NCI-H2171 treated with DMSO at 0.1 percent for 48 hours (cell line): ENCODE measurements around the gene HTR1E.
"Not testable (repeated sequence)": the region's sequence is repeated elsewhere in the genome, so short reads cannot be mapped to it uniquely, and the experiment has no call there.

Source experiments
- DNase-seq: peaks from one replicate; lab custom pipeline; 2025; lab: John Stamatoyannopoulos, UW

HTR1E gene

DNA sequence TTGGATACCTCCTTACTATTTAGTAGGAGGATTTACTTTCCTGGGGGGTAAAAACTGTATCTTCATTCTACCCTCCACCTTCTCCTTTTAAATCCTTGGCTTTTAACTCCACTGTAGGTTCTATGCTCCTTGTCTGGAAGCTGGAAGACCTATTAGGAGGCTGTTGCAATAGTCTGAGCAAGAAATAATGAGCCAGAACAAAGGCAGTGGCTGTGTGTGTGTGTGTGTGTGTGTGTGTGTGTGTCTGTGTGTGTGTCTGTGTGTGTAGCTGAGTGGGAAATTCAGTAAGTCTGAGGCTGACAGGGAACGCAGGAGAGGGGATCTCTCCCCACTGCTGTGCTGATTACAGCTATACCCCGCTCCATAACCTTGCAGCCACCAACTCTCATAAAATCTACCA lies 35.8 kb downstream of the HTR1E start:
- DNase-seq = no peak

DNA sequence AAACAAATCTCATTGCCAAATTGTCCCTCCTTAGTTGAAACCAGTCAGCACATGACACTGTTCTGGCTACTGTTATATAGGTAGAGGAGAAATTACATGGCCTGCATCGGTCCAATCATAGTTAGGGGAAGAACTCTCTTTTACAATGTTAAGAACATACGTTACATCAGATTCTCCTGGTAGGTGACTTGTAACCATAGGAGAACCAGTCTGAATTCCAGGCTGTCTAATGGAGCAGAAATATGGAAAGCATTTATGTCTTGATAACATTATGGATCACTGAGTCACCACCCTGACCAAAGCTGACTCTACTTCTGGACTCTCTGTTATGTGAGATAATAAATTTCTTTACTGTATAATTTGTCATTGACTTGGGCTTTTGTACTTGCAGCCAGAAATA lies 40.9 kb downstream of the HTR1E start:
- no peak for DNase-seq

DNA sequence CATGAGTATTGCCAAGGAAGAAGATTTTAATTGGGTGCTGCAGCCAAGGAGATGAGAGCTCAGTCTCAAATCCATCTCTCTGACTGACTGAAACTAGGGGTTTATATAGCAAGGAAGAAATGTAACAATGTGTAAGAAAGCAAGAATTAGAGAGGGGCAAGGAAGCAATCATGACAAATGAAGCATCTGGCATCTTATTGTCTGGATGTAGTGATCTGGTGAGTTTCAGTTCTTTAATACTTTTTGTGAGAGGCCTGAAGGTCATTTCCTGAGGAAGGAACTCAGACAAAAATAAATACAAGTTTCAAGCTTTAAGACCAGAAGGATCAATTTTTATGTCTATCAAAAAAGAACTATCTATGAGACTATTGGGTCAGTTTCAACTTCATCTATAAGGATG lies 64.2 kb downstream of the HTR1E start:
- DNase-seq = no peak

DNA sequence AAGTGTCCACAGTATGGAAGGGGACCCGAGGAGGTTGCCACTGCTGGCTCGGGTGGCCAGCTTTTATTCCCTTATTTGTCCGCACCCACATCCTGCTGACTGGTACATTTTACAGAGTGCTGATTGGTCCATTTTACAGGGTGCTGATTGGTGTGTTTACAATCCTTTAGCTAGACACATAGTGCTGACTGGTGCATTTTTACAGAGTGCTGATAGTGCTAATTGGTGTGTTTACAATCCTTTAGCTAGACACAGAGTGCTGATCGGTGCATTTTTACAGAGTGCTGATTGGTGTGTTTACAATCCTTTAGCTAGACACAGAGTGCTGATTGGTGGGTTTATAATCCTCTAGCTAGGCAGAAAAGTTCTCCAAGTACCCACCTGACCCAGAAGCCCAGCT lies 65.1 kb downstream of the HTR1E start:
- not testable (repeated sequence) for DNase-seq

DNA sequence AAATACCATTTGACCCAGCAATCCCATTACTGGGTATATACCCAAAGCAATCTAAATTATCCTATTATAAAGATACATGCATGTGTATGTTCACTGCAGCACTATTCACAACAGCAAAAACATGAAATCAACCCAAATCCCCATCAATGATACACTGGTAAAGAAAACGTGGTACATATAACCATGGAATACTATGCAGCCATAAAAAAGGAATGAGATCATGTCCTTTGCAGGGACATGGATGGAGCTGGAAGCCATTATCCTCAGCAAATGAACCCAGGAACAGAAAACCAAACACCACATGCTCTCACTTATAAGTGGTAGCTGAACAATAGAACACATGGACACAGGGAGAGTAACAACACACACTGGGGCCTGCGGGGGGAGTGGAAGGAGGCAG lies 69.2 kb downstream of the HTR1E start:
- DNase-seq = not testable (repeated sequence)

DNA sequence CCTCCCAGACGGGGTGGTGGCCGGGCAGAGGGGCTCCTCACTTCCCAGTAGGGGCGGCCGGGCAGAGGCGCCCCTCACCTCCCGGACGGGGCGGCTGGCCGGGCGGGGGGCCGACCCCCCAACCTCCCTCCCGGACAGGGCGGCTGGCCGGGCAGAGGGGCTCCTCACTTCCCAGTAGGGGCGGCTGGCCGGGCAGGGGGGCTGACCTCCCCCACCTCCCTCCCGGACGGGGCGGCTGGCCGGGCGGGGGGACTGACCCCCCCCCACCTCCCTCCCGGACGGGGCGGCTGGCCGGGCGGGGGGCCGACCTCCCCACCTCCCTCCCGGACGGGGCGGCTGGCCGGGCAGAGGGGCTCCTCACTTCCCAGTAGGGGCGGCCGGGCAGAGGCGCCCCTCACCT lies 72.3 kb downstream of the HTR1E start:
- not testable (repeated sequence) for DNase-seq

DNA sequence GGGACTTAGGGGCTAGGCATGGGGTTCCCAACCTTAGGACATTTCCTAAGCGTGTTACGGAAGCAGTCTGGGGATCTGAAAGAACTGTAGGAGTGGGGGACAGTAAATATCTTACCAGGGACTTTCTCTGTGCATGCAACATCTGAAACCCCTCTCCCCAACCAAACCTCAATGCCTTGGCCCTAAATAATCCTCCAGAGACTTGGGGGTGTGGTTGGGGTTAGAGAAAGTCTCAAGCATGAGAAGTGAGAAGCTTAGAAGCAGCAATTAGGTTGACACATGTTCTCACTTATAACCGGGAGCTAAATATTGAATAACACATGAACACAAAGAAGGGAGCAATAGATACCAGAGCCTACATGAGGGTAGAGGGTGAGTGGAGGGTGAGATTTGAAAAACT lies 74.7 kb downstream of the HTR1E start:
- no peak for DNase-seq

DNA sequence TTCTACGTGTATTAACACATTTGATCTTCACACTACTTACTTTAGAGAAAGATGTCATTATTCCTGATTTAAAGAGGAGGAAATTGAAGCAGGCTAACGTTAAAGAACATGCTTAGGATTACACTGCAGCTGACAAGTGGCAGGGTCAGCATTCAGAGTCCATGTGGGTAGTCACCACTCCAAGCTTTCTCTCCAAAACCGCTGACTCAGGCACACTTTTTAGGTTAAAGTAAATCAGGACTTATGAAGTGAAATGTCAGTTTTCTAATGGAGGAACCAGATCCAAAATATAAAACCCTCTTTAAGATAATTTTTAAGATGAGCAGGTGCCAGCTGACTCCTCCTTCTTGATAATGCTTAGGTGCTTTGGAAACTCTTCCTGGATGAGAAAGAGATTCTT lies 75.4 kb downstream of the HTR1E start:
- DNase-seq = no peak

DNA sequence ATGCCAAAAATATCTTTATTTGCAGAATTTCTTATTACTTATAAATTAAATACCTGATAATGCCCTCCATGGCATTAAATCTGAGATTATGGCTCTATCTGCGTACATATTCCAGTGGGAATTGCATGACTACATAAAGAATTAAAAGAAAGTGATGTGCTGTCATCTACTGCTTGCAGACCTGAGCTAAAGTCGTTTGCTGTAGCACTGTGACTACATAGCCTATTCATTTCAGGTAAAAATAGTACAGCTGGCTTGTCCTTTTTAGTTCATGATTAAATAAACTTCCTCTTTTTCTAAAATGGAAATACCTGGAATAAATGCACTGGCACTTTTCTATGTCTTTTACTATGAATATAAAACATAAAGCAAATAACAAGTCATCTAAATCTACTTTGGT lies 79.4 kb downstream of the HTR1E start:
- DNase-seq = no peak

DNA sequence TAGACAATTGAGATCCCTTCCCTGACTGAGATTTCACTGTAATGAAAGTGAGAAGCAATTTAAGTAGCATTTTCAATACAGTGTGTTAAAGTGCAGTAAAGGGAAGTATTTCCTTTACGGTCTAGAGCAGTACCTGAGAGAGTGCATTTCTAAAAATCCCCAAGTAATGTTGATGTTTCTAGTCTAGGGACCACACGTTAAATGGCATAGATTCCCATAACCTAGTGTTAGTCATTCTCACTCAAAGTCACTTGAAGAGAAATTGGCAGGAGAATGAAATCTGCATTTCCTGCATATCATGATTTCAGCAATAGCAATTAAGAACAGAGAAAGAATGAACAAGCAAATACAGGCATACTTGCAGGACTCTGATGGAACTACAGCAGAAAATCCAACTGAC lies 89.7 kb downstream of the HTR1E start:
- no peak for DNase-seq

DNA sequence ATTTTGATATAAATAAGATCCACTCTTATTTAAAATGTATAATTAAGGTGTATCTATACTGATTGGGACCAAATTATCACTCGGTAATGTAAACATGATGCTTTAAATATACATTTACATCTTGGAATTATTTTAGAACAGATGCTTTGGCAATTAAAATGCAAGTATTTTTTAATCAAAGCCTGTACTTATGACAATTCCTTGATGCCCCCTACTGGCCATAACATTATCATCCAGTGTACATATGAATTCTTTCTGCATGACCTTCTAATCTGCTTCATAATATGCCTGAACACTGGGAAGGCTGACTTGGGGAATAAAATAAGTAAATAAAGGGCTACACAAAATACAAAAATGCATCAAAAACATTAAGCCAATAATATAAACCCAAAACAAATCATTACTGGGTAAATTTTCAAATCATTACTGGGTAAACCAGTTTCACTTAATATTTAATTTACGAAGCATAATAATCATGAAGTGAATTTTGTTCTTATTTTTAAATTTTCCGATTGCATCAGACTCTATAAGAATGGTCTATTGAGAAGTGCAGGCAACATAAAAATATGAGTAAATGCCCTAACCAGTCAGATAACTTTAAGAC lies 92.5 kb downstream of the HTR1E start:
- DNase-seq = peak; percentile 53

DNA sequence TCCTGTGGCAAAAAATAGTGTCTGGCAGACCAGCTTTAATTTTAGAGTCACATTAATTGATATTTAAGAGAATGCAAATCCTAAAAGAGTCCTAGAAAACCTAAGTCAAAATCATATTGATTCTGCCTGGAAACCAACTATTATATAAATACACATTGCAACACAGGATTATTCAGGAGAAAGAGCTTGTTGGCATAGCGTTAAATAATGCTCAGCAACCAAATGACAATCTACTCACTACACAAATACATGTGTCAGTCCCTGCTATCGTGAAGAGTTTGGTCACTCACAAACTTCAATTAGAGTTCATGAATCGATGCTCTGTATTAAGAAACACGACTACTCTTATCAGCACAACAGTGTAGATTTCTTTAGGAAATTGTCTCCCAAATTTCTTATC lies 103.4 kb downstream of the HTR1E start:
- no peak for DNase-seq

DNA sequence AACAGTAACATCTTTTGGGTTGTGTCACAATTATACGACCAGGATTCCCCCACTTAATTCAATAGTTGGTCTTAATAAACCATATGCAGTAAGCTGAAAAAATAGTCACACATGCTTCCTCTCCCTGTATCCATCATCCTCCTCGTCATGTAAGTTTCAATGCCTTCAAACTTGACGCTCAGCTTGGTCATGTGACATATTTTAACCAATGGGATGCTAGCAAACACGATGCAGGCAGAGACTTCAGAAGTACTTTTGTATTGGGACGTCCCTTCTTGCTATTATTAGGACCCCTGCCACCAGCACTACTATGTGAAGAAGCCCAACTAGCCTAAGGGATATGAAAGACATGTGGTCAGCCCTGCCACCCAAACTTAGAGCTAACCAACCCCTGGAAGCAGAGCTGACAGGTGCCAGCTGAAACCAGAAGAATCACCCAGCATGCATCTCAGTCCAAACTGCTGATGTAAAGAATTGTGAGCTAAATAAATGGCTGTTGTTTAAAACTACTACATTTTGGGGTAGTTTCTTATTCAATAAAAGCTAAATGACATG lies 108.3 kb downstream of the HTR1E start:
- DNase-seq = no peak

DNA sequence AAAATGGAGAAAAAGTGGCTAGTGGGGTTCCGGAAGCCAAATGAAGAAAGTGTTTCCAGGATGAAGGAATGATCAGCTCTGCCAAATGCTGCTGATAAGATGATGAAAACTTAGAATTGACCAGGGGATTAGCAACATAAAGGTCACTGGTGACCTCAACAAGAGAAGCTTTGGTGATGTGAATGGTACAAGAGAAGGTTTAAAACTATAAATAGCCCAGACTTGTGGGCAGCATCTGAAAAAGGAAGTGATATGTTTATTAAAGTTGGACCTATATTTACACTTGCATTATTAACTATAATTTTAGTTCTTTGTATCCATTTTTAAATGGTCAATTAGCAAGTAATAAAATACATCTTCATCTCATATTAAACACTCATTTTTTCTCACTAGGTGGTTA lies 112.5 kb downstream of the HTR1E start:
- DNase-seq = no peak

DNA sequence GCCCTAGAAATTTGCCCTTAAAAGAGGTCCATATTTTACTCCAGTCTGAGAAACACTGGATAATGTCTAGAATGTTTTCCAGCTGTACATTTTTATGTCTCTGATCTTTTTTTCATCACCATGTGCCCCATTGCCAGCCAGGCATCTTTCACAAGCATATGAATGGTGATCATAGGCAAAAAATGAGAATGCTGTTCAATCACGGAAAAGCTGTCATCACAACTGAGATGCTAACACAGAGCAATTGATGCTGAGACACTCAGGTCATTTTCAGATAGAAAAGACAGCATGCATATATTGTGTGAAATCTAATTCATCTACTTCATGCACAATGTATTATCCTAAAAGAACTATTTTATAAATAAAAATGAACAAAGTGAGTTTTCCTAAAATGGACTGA lies 116.0 kb downstream of the HTR1E start:
- DNase-seq = no peak

DNA sequence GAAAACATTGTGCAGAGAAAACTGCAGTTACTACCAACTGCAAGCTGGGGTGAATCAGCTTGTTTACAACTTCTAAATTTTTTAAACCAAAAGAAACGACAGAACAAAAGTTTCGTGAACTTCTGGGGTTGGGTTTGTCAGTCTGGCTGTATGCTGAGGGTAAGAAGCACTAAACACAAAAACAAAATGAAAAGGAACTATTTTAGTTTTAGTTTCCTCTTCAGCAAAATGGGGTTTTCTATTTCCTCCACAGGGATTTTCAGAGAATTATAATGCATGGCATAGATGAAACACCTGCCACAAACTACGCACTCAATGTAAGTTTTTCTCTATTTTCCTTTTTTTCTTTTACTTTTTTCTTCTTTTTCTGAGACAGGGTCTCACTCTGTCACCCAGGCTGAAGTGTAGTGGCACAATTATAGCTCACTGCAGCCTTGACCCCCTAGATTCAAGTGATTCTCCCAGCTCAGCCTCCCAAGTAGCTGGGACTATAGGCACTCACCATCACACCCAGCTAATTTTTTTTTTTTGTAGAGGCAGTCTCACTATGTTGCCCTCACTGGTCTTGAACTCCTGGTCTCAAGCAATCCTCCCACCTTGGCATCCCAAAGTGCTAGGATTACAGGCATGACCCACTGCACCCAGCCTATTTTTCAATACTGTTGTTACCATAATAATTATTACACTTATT lies 117.0 kb downstream of the HTR1E start:
- no peak for DNase-seq

DNA sequence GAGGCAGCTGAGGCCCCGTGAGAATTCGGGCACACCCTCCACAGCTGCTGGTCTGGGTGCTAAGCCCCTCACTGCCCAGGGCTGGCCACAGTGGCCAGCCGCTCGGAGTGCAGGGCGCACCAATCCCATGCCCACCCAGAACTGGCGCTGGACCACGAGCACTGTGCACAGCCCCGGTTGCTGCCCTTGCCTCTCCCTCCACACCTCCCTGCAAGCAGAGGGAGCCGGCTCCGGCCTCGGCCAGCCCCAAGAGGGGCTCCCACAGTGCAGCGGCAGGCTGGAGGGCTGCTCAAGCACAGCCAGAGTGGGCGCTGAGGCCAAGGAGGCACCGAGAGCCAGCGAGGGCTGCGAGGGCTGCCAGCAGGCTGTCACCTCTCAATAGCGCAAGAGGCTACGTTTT lies 122.6 kb downstream of the HTR1E start:
- no peak for DNase-seq

DNA sequence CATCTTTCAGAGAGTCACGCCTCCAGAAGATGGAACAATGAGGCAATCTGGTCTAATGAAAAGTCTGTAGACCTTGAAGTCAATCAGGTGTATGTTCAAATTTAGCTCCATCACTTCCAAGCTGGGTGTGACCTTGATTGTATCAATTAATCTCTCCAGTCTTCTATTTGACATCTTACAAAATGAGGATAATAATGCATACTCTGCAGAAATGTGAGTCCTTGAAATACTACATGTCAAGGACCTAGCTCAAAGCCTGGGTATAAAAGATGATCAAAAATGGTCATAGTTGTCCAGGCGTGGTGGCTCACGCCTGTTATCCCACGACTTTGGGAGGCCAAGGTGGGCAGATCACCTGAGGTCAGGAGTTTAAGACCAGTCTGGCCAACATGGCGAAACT lies 127.8 kb downstream of the HTR1E start:
- no peak for DNase-seq
